ENCODE results near the gene DHCR24. TPM values are rescaled to one million over a fixed set of nuclear protein-coding genes. Genes with fewer than 3 reads are reported as not detected.

DHCR24 gene, protein sequence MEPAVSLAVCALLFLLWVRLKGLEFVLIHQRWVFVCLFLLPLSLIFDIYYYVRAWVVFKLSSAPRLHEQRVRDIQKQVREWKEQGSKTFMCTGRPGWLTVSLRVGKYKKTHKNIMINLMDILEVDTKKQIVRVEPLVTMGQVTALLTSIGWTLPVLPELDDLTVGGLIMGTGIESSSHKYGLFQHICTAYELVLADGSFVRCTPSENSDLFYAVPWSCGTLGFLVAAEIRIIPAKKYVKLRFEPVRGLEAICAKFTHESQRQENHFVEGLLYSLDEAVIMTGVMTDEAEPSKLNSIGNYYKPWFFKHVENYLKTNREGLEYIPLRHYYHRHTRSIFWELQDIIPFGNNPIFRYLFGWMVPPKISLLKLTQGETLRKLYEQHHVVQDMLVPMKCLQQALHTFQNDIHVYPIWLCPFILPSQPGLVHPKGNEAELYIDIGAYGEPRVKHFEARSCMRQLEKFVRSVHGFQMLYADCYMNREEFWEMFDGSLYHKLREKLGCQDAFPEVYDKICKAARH
- total RNA-seq (2016; rRNA removed; fragmentation: Illumina TruSeq; extraction: Trizol) (250 and 448 TPM in 2 replicates), polyA plus RNA-seq (2011; rRNA removed) (374 and 484 TPM in 2 replicates), polyA minus RNA-seq (2011; rRNA and poly(A)+ RNA removed; ENCODE audit: low replicate concordance) (777 and 2,246 TPM in 2 replicates), Bru-seq, nascent RNA (percentile 97 among the genes with signal in this experiment), BruChase-seq, experiment 1, labeled RNA remaining after a 6-hour chase (percentile 98 among the genes with signal in this experiment), BruChase-seq, experiment 2, labeled RNA remaining after a 2-hour chase (percentile 97 among the genes with signal in this experiment)
- total RNA-seq (2016; cell fraction: cytosol; rRNA removed; fragmentation: Illumina TruSeq; extraction: Trizol; ENCODE audit: low read depth): 49.9 and 51.0 TPM in 2 replicates
- 228 and 439 TPM in 2 replicates for total RNA-seq (2016; cell fraction: insoluble cytoplasmic fraction; rRNA removed; fragmentation: Illumina TruSeq; extraction: Trizol)
- 153 and 157 TPM in 2 replicates for total RNA-seq (2016; cell fraction: membrane; rRNA removed; fragmentation: Illumina TruSeq; extraction: Trizol)
- 410 and 468 TPM in 2 replicates for total RNA-seq (2016; cell fraction: nucleus; rRNA removed; fragmentation: Illumina TruSeq; extraction: Trizol)
- polyA plus RNA-seq (2011; cell fraction: cytosol; rRNA removed): 348 and 453 TPM in 2 replicates
- polyA plus RNA-seq (2011; cell fraction: nucleus; rRNA removed): 376 and 486 TPM in 2 replicates
- 453 and 672 TPM in 2 replicates for polyA plus RNA-seq (2012)
- 36.9 and 39.3 TPM in 2 replicates for polyA plus RNA-seq (2016; cell fraction: cytosol; fragmentation: Illumina TruSeq; extraction: Trizol; ENCODE audit: low read depth)
- 202 and 215 TPM in 2 replicates for polyA plus RNA-seq (2016; cell fraction: insoluble cytoplasmic fraction; fragmentation: Illumina TruSeq; extraction: Trizol; ENCODE audit: low read depth)
- 86.7 and 89.8 TPM in 2 replicates for polyA plus RNA-seq (2016; cell fraction: membrane; fragmentation: Illumina TruSeq; extraction: Trizol; ENCODE audit: low read depth)
- 516 and 527 TPM in 2 replicates for polyA plus RNA-seq (2016; cell fraction: nucleus; fragmentation: Illumina TruSeq; extraction: Trizol; ENCODE audit: insufficient read depth, low read depth)
- 316 and 502 TPM in 2 replicates for polyA minus RNA-seq (2011; cell fraction: cytosol; rRNA and poly(A)+ RNA removed)
- 197 and 218 TPM in 2 replicates for polyA minus RNA-seq (2011; cell fraction: nucleus; rRNA and poly(A)+ RNA removed)
- long read RNA-seq, experiment 1, full-length matches to known transcripts: 67 of 182 reads
- long read RNA-seq, experiment 1, partial matches to known transcripts: 17 of 182 reads
- long read RNA-seq, experiment 1, other reads (novel, unspliced or antisense): 98 of 182 reads
- long read RNA-seq, experiment 2, full-length matches to known transcripts: 529 of 1,329 reads
- long read RNA-seq, experiment 2, partial matches to known transcripts: 198 of 1,329 reads
- long read RNA-seq, experiment 2, other reads (novel, unspliced or antisense): 602 of 1,329 reads

DNA sequence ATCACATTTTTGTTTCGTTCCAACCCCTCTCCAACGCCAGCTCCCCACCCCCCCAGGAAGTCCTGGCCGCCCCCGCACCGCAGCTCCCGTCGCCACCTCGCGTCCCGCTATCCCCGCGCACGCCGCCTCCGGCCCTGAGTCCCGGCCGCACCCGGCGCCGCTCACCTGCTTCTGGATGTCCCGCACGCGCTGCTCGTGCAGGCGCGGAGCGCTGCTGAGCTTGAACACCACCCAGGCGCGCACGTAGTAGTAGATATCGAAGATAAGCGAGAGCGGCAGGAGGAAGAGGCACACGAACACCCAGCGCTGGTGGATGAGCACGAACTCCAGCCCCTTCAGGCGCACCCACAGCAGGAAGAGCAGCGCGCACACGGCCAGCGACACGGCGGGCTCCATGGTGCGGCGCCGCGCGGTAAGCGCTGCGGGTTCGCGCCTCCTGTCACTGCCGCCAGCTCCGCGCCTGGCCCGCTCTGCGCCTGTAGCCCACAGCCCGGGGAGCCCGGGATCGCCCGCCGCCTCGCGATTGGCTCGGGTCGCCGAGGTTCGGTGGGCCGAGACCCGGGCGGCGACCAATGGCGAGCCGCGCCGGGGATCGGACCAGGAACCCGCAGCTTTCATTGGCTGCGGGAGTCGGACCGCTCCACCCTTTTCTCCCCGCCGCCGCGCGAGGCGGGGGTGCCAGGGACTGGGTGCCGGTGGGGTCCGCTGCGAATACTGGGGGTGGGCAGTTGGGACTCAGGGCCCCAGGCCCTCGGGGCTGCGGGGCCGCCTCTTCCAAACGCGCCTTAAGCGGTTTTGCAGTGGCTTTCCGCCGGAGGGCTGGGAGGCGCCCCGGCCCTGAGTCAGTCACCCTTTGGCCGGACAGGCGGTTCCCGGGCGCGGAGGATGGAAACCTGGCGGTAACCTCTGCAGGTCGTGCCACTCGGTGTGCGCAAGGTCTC is at the start of gene DHCR24:
DHCR24 (minus strand) TSS at position 472 of the 941 bp plus-strand sequence; CDS start at position 396, 76 bp downstream.
- no peak for FAIRE-seq
- in situ Hi-C loops (cut with HindIII; ENCODE audit: extremely low pct_ligation_motif_present, low pct_unique_long_range_greater_than_20kb): no loop called here
- peaks cover 7 to 37% of the 10 kb centered on the region in 2 experiments for H3K36me3 ChIP-seq (replicated peaks in 1 of 2; ENCODE audit: control insufficient read depth in 1 of 2, insufficient read depth in 2 of 2, low read length in 2 of 2)
- peaks cover 45% of the 10 kb centered on the region for H4K20me1 ChIP-seq (ENCODE audit: insufficient read depth, low read length)
- intact Hi-C loops (cut with micrococcal nuclease; ENCODE audit: unreplicated experiment): loop anchor here (5.0 kb wide), 1 partner anchor 40 kb away; no protein-coding TSS in a partner anchor
- H3K4me3 ChIP-seq (replicated peaks in 1 of 3; ENCODE audit: insufficient read depth in 1 of 3, low read depth in 2 of 3, low read length in 3 of 3): peak within 1 kb of the TSS; percentile 93 to 99 (median 98)
- under 1% methylated on average over 30 of the region's 109 CpGs for WGBS (ENCODE audit: low lambda C conversion rate)
- H3K9ac ChIP-seq (ENCODE audit: insufficient read depth, low read depth, low read length): peak within 1 kb of the TSS; percentile 98
- DNase-seq (ENCODE audit: low spot score): peak; percentile 77
- CTCF ChIA-PET (ENCODE audit: low intra/inter-chr PET ratio, low total read pairs): no interaction called here
- no peaks in the 10 kb centered on the region; a peak in 1 of 5 replicates for H3K27me3 ChIP-seq (ENCODE audit: control insufficient read depth in 1 of 2, insufficient read depth in 2 of 2, low read length in 2 of 2)
- H3K4me1 ChIP-seq (ENCODE audit: insufficient read depth, low read length): peaks cover 73% of the 10 kb centered on the region
- no TSS peak for BruUV-seq (replicated peaks)
- peak within 1 kb of the TSS; percentile 100 for H3K4me2 ChIP-seq (ENCODE audit: low read depth, low read length)
- peak; percentile 81 for ATAC-seq
- H3K79me2 ChIP-seq (ENCODE audit: insufficient read depth, low read length): peaks cover 57% of the 10 kb centered on the region
- H3K9me3 ChIP-seq (ENCODE audit: low read length): no peaks in the 10 kb centered on the region
- peak within 1 kb of the TSS; percentile 99 for H3K27ac ChIP-seq (ENCODE audit: extremely low read length, insufficient read depth, low read length)
- POLR2A ChIA-PET: interaction anchor here (0.6 to 11.2 kb wide), 19 partner anchors 12 to 805 kb away, joined by 3 to 364 read pairs (median 7); no protein-coding TSS in a partner anchor
- H2AFZ ChIP-seq (ENCODE audit: low read length): no peak within 1 kb of the TSS
- no peak for TF ChIP-seq ZNF24 (IDR thresholded peaks at IDR 0.05)
- TF ChIP-seq MIXL1 (CRISPR knock-in tag; IDR thresholded peaks at IDR 0.05): no peak; the same call in 1 of the 2 replicates
- TF ChIP-seq ZNF251 (CRISPR knock-in tag; IDR thresholded peaks at IDR 0.05): no peak
- TF ChIP-seq, protein P1, sequence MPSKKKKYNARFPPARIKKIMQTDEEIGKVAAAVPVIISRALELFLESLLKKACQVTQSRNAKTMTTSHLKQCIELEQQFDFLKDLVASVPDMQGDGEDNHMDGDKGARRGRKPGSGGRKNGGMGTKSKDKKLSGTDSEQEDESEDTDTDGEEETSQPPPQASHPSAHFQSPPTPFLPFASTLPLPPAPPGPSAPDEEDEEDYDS (CRISPR knock-in tag; IDR thresholded peaks at IDR 0.05): peak; percentile 95
- TF ChIP-seq, protein P2, sequence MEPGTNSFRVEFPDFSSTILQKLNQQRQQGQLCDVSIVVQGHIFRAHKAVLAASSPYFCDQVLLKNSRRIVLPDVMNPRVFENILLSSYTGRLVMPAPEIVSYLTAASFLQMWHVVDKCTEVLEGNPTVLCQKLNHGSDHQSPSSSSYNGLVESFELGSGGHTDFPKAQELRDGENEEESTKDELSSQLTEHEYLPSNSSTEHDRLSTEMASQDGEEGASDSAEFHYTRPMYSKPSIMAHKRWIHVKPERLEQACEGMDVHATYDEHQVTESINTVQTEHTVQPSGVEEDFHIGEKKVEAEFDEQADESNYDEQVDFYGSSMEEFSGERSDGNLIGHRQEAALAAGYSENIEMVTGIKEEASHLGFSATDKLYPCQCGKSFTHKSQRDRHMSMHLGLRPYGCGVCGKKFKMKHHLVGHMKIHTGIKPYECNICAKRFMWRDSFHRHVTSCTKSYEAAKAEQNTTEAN (CRISPR knock-in tag; conservative IDR thresholded peaks at IDR 0.05): no peak; the same call in 1 of the 2 replicates
- no peak for TF ChIP-seq CEBPB (IDR thresholded peaks at IDR 0.05; ENCODE audit: borderline replicate concordance, low read depth, low read length)
- TF ChIP-seq HNF4A (CRISPR knock-in tag; IDR thresholded peaks at IDR 0.05): no peak
- no peak; the same call in 1 of the 2 replicates for TF ChIP-seq FOSL2 (CRISPR knock-in tag; IDR thresholded peaks at IDR 0.05)

All from HepG2 (cell line).